Retina (tissue), 1 donor: Measurements from ENCODE around the gene LDB2.

Source experiments
- DNase-seq: peaks from one replicate; pipeline ENCODE4 v3.0.0-alpha.2; 2016

Gene LDB2

GRCh38 chr4:16837475-16837874 lies 61.0 kb downstream of the LDB2 start:
- no peak for DNase-seq

- DNase-seq: no peak
These were observed 62.1 kb downstream of the LDB2 start for GRCh38 chr4:16836324-16836723.

GRCh38 chr4:16835597-16836247 lies 62.7 kb downstream of the LDB2 start:
- no peak for DNase-seq

- no peak for DNase-seq
These were observed 63.6 kb downstream of the LDB2 start for GRCh38 chr4:16834814-16835213.

- no peak for DNase-seq
These were observed 64.7 kb downstream of the LDB2 start for GRCh38 chr4:16833722-16834121.

GRCh38 chr4:16830081-16830480 lies 68.4 kb downstream of the LDB2 start:
- DNase-seq: no peak

GRCh38 chr4:16827794-16828724 lies 70.4 kb downstream of the LDB2 start:
- DNase-seq: no peak

- DNase-seq: no peak
These were observed 71.4 kb downstream of the LDB2 start for GRCh38 chr4:16827045-16827444.

- DNase-seq: no peak
These were observed 72.0 kb downstream of the LDB2 start for GRCh38 chr4:16826406-16826910.

- DNase-seq: no peak
These were observed 74.1 kb downstream of the LDB2 start for GRCh38 chr4:16824278-16824806.

GRCh38 chr4:16820329-16820728 lies 78.1 kb downstream of the LDB2 start:
- no peak for DNase-seq

GRCh38 chr4:16819652-16820051 lies 78.8 kb downstream of the LDB2 start:
- no peak for DNase-seq

GRCh38 chr4:16818005-16818404 lies 80.4 kb downstream of the LDB2 start:
- DNase-seq: no peak

- DNase-seq: no peak
These were observed 81.2 kb downstream of the LDB2 start for GRCh38 chr4:16817286-16817685.

GRCh38 chr4:16814361-16814760 lies 84.1 kb downstream of the LDB2 start:
- no peak for DNase-seq

- DNase-seq: no peak
These were observed 86.4 kb downstream of the LDB2 start for GRCh38 chr4:16812041-16812440.

GRCh38 chr4:16809943-16810342 lies 88.5 kb downstream of the LDB2 start:
- DNase-seq: no peak

GRCh38 chr4:16809064-16809463 lies 89.4 kb downstream of the LDB2 start:
- DNase-seq: no peak

- no peak for DNase-seq
These were observed 91.1 kb downstream of the LDB2 start for GRCh38 chr4:16807355-16807754.

- DNase-seq: no peak
These were observed 93.9 kb downstream of the LDB2 start for GRCh38 chr4:16804581-16804980.

- no peak for DNase-seq
These were observed 96.4 kb downstream of the LDB2 start for GRCh38 chr4:16802044-16802443.

GRCh38 chr4:16801356-16801755 lies 97.1 kb downstream of the LDB2 start:
- no peak for DNase-seq

- DNase-seq: peak; percentile 40
These were observed 103.5 kb downstream of the LDB2 start for GRCh38 chr4:16794816-16795445.
